HL-60 (cell line): ENCODE results near the gene ACTL10.

Experiments
- SPI1 ChIP-seq: IDR thresholded peaks from 2 replicates; pipeline ENCODE4 v1.6.1; 2012; ENCODE audit warnings: low read depth, mild to moderate bottlenecking, borderline replicate concordance
- TF ChIP-seq, protein P1 (sequence below): IDR thresholded peaks from one replicate; pipeline ENCODE4 v1.5.1; 2011; ENCODE audit warnings: low read length, control low read depth, inconsistent platforms; ENCODE audit not compliant: insufficient read depth
- TF ChIP-seq, protein P2 (sequence below): IDR thresholded peaks from 2 replicates; pipeline ENCODE4 v1.6.1; 2012; ENCODE audit warnings: low read depth; ENCODE audit not compliant: insufficient replicate concordance

DNA sequence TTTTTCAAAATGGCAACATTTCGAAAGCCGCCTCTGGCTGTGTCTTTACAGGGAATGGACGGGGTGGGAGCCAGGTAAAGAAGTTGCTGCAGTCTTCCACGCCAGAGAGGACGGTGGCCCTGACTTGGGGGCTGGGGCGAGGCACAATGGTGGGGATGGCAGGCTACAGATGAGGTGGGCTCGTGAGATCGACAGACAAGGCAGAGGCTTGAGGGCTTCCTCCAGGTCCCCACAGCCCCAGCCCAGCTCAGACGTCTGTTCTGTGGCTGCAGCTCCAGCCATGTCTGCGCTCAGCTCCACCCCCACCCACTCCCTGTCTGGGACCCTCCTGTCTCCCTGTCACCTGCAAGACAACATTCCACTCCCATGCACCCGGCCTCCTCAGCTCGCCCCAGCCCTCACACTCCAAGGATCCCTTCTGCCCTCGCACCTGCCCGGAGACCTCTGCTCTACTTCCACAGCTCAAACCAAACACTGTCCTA, 12.0 kb upstream of the ACTL10 start:
- TF ChIP-seq, protein P1, sequence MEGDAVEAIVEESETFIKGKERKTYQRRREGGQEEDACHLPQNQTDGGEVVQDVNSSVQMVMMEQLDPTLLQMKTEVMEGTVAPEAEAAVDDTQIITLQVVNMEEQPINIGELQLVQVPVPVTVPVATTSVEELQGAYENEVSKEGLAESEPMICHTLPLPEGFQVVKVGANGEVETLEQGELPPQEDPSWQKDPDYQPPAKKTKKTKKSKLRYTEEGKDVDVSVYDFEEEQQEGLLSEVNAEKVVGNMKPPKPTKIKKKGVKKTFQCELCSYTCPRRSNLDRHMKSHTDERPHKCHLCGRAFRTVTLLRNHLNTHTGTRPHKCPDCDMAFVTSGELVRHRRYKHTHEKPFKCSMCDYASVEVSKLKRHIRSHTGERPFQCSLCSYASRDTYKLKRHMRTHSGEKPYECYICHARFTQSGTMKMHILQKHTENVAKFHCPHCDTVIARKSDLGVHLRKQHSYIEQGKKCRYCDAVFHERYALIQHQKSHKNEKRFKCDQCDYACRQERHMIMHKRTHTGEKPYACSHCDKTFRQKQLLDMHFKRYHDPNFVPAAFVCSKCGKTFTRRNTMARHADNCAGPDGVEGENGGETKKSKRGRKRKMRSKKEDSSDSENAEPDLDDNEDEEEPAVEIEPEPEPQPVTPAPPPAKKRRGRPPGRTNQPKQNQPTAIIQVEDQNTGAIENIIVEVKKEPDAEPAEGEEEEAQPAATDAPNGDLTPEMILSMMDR: no peak
- TF ChIP-seq, protein P2, sequence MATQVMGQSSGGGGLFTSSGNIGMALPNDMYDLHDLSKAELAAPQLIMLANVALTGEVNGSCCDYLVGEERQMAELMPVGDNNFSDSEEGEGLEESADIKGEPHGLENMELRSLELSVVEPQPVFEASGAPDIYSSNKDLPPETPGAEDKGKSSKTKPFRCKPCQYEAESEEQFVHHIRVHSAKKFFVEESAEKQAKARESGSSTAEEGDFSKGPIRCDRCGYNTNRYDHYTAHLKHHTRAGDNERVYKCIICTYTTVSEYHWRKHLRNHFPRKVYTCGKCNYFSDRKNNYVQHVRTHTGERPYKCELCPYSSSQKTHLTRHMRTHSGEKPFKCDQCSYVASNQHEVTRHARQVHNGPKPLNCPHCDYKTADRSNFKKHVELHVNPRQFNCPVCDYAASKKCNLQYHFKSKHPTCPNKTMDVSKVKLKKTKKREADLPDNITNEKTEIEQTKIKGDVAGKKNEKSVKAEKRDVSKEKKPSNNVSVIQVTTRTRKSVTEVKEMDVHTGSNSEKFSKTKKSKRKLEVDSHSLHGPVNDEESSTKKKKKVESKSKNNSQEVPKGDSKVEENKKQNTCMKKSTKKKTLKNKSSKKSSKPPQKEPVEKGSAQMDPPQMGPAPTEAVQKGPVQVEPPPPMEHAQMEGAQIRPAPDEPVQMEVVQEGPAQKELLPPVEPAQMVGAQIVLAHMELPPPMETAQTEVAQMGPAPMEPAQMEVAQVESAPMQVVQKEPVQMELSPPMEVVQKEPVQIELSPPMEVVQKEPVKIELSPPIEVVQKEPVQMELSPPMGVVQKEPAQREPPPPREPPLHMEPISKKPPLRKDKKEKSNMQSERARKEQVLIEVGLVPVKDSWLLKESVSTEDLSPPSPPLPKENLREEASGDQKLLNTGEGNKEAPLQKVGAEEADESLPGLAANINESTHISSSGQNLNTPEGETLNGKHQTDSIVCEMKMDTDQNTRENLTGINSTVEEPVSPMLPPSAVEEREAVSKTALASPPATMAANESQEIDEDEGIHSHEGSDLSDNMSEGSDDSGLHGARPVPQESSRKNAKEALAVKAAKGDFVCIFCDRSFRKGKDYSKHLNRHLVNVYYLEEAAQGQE: no peak
- no peak for TF ChIP-seq SPI1
